BLaER1 (cell line): ENCODE results near the gene RASA4B.

Experiments used
- H3K27ac ChIP-seq: shearing (Covaris generic); formaldehyde crosslinking; 2 replicates; pipeline ENCODE4 v1.8.1; 2022
- H3K27me3 ChIP-seq: shearing (Covaris generic); formaldehyde crosslinking; 2 replicates; pipeline ENCODE4 v1.8.1; 2022
- H3K36me3 ChIP-seq: shearing (Covaris generic); formaldehyde crosslinking; 2 replicates; pipeline ENCODE4 v1.8.1; 2022
- H3K4me1 ChIP-seq: shearing (Covaris generic); formaldehyde crosslinking; 2 replicates; pipeline ENCODE4 v1.8.1; 2022
- H3K4me2 ChIP-seq: shearing (Covaris generic); formaldehyde crosslinking; 2 replicates; pipeline ENCODE4 v1.8.1; 2022
- H3K4me3 ChIP-seq: shearing (Covaris generic); formaldehyde crosslinking; 2 replicates; pipeline ENCODE4 v1.8.1; 2022
- H3K9ac ChIP-seq: shearing (Covaris generic); formaldehyde crosslinking; 2 replicates; pipeline ENCODE4 v1.8.1; 2022
- H3K9me3 ChIP-seq: shearing (Covaris generic); formaldehyde crosslinking; 2 replicates; pipeline ENCODE4 v1.8.1; 2022
- H4K20me1 ChIP-seq: shearing (Covaris generic); formaldehyde crosslinking; 2 replicates; pipeline ENCODE4 v1.8.1; 2022
- Cebpa-rat ChIP-seq: shearing (Covaris generic); IDR thresholded peaks from 2 replicates; pipeline ENCODE4 v1.8.1; 2022

Gene RASA4B

GRCh38 chr7:102444961-102445673, 72.5 kb downstream of the RASA4B start:
- Histone ChIP-seq H3K27ac (peak overlapping the region; percentile 81), H3K4me2 (peak overlapping the region; percentile 85), H3K9me3 (no peaks in the 10 kb centered on the region), H3K36me3 (peaks cover 78% of the 10 kb centered on the region), H3K4me3 (no peak overlapping the region), H3K9ac (peak overlapping the region; percentile 70; the same call in 1 of the 2 replicates), H3K4me1 (peaks cover 85% of the 10 kb centered on the region), H3K27me3 (no peaks in the 10 kb centered on the region), H4K20me1 (peaks cover 3% of the 10 kb centered on the region)
- TF ChIP-seq Cebpa-rat: no peak

- TF ChIP-seq Cebpa-rat: no peak
- Histone ChIP-seq H3K9me3 (no peaks in the 10 kb centered on the region), H3K27ac (peak overlapping the region; percentile 97), H3K4me1 (peaks cover 94% of the 10 kb centered on the region), H3K4me2 (peak overlapping the region; percentile 79), H3K27me3 (no peaks in the 10 kb centered on the region), H3K9ac (peak overlapping the region; percentile 76), H3K4me3 (peak overlapping the region; percentile 31; the same call in 1 of the 2 replicates), H3K36me3 (peaks cover 77% of the 10 kb centered on the region), H4K20me1 (no peaks in the 10 kb centered on the region; the same call in 1 of the 2 replicates)
These were observed 77.4 kb downstream of the RASA4B start for GRCh38 chr7:102439963-102440795.

- Histone ChIP-seq H3K27me3 (no peaks in the 10 kb centered on the region), H3K36me3 (peaks cover 50% of the 10 kb centered on the region), H3K4me3 (peak overlapping the region; percentile 22; the same call in 1 of the 2 replicates), H3K4me1 (peaks cover 82% of the 10 kb centered on the region), H4K20me1 (no peaks in the 10 kb centered on the region; the same call in 1 of the 2 replicates), H3K9me3 (no peaks in the 10 kb centered on the region), H3K4me2 (peak overlapping the region; percentile 96), H3K9ac (0 out of 2 replicates have a peak overlapping the region, but pooled peaks have one; percentile 24), H3K27ac (peak overlapping the region; percentile 98)
- no peak for TF ChIP-seq Cebpa-rat
These were observed 81.5 kb downstream of the RASA4B start for GRCh38 chr7:102436118-102436517.

- peak overlapping the region; percentile 97 for H3K4me3 ChIP-seq
- peaks cover 34% of the 10 kb centered on the region for H3K36me3 ChIP-seq
- H4K20me1 ChIP-seq: no peaks in the 10 kb centered on the region; the same call in 1 of the 2 replicates
- H3K4me2 ChIP-seq: peak overlapping the region; percentile 96
- no peak for TF ChIP-seq Cebpa-rat
- H3K4me1 ChIP-seq: peaks cover 82% of the 10 kb centered on the region
- peak overlapping the region; percentile 95 for H3K9ac ChIP-seq
- no peaks in the 10 kb centered on the region for H3K9me3 ChIP-seq
- no peaks in the 10 kb centered on the region for H3K27me3 ChIP-seq
- H3K27ac ChIP-seq: peak overlapping the region; percentile 98
These were observed 83.5 kb downstream of the RASA4B start for GRCh38 chr7:102434039-102434486.

- Histone ChIP-seq H4K20me1 (no peaks in the 10 kb centered on the region; the same call in 1 of the 2 replicates), H3K4me2 (peak within 1 kb of the TSS; percentile 96), H3K36me3 (peaks cover 32% of the 10 kb centered on the region), H3K4me3 (peak within 1 kb of the TSS; percentile 97), H3K9ac (peak within 1 kb of the TSS; percentile 95), H3K27ac (peak within 1 kb of the TSS; percentile 98), H3K27me3 (no peaks in the 10 kb centered on the region), H3K9me3 (no peaks in the 10 kb centered on the region), H3K4me1 (peaks cover 82% of the 10 kb centered on the region)
- no peak for TF ChIP-seq Cebpa-rat
These were observed 84.1 kb downstream of the RASA4B start, which contains the start of gene ORAI2 for GRCh38 chr7:102433219-102434038. TSS of gene ORAI2 (plus strand) at chr7:102433575. CDS start at chr7:102438957, 5,382 bp downstream.
